Erythroblast (primary cell): ENCODE results near the gene SGCA.

Experiments
- GATA1 ChIP-seq: IDR thresholded peaks from 2 replicates; pipeline ENCODE4 v1.6.1; 2011; ENCODE audit warnings: low read depth, mild to moderate bottlenecking, control low read depth, low read length, moderate library complexity
- POLR2A ChIP-seq: IDR thresholded peaks from 2 replicates; pipeline ENCODE4 v1.6.1; 2011; ENCODE audit warnings: mild to moderate bottlenecking, low read length

DNA sequence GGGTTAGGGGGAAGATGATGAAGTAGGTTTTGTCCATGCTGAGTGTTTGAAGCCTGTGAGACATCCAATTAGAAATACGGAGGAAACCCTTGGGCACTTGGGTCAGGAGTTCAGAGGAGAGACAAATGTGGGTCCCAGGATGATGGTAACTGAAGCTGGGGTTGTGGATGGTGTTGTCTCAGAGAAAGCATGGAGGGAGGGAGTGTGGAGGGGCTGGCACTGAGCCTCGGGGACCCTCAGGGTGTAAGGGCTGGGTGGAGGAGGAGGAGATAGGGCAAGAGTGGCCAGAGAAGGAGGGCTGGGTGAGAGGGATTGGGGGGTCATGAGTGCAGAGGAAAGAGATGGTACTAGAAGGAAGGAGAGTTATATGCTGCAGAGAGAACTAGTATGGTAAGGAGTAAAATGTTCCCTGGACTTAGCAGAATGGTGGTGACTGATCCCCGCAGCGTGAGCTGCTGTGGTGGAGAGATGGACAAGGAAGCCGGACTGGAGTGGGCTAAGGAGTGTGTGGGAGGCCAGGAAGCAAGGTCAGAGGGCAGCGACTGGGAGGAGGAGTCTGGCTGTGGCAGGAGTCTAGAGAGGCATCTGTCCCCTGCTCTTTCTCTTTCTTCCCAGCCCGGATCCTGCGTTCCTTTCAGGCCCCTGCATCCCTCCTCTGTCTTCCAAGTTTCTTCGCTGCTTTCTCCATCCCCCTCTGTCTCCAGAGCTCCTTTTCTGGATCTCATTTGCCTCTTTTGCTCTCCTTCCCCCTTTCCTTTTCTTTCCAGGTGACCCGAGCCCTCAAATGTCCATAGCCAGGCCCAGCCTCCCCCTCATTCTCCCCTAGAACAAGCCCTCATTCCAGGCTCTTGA, 39.5 kb downstream of the SGCA start:
- TF ChIP-seq POLR2A (no peak), GATA1 (no peak)
